Measurements from ENCODE around the gene ZDHHC11.

ZDHHC11 gene

GRCh38 chr5:878125-878524 is 27.3 kb upstream of the ZDHHC11 start:
- no peak for DNase-seq

DNA sequence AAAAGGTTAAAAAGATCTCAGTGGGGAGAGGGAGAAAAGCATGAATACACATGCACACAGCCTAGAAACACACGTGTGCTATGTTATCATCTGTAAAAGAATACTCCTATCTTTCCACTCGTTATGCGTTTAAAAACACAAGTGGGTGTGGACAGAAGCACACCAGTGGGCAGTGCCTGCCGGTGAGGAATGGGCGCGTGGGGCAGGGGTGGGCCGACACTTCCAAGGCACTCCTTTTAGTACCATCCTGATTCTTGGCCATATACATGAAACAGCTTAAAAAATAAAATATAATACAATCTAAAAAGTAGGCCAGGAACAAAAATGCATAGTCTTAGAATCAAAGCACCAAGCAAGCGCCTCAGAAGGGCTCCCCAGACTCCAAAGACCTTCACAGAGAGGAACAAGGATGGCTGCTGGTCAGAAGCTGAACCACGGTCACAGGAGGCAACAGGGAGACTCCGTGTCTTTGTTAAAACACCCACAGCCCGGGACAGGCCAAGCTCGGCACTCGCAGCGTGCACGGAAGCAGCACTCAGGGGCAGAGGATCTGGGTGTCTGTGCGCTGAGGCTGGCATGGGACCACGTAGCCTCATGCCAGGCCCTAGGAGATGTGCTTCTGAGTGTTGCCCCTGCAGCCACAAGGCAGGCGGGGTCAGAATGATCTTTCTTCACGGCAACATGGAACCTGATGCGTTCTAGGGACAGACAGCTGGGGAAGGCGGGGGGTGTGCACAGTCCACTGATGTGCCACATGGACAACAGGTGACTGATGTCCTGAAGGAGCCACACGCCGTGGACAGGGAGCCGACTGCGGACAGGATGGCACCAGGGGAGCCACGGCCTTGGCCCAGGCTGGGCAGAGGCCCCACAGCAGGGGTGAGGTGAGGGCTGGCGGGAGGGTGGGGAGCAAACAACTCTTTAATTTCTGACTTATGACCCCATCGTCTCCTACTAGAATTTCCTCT is 25.9 kb upstream of the ZDHHC11 start:
- DNase-seq = no peak

DNA sequence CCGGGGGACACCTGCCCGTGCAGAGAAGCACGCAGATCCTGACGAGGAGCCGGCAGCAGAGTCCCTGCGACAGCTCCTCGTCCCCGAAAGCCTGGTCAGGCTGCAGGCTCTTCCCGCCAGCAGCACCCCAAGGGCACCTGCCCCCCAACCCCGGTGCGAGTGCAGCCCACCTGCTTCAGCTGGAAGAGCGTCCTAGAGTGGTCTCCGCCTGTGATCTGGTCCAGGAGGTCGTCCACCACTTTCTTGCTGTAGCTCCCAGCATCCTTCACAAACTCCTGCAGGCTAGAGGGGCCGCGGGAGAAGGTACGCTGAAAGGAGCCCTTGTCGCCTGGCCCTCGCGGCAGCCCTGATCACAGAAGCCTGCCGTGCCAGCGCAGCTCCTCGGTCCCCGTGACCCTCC is 25.1 kb upstream of the ZDHHC11 start:
- DNase-seq = no peak

DNA sequence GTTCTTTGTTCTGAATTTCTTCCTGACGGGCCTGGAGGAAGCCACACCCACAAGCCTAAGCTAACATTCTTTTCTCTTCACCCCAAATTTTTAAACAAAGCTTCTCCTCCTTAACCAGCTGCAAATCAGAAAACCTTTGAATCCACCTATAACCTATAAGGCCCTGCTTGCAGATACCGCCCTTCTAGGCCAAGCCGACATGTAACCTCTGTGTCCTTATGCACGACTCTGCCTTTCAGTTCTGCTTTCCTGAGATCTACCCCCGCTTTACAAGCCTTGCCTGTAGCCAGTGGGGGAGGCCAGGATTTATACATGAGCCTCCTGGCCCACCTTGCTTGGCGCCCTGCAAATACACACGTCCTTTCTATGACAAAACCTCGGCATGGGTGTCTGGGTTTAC is 22.5 kb upstream of the ZDHHC11 start:
- DNase-seq = no peak

DNA sequence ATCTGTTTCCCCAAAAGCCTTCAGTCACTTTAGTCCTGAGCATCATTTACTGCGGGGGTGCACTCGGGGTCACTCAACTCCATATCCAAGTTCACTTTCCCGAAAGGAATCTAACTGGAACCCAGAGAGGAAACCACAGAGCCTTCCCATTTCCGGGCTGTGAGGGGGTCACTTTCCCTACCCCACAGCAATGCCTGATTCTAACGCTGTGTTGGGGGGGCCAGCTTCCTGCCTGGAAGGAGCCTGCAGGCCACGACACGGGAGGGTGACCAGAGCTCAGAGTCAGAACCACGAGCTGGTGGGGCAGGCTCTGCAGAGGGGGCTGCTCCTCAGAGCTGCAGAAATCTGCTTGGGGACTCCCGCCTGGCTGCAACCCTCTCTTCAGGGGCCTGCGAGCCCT is 21.5 kb upstream of the ZDHHC11 start:
- DNase-seq = no peak

DNA sequence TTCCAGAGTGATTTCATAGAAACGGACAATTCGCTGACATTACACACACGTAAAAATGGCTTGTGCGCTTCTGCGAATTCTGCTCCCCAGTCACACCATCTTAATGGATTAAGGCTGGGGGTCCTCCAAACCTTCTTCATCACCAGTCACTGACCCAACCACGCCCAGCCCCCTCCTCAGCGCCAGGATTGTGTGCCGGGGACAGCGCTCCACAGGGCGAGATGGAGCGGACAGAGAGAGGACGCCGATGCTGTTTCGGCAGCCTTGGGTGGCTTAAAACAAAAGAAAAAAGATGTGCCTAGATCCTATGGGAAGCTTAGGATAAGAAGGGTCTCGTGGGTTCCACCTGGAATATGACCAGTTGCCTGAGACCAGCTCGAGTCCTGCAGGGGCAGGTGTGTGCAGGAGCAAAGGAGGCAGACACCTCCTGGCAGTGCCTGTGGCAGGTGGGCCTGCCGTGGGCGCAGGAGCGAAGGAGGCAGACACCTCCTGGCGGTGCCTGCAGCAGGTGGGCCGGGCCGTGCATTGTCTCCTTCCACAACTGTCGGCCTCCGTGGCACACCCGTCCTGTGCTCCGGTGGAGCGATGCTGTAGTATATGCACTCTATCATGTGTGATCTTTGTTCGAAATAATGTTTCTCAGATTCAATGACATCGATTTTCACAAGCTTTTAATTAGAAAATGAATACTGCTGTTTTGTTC is 21.0 kb upstream of the ZDHHC11 start:
- DNase-seq = no peak

- DNase-seq = no peak
Observed at GRCh38 chr5:870956-871355, 20.2 kb upstream of the ZDHHC11 start.

GRCh38 chr5:868428-869135 is 17.8 kb upstream of the ZDHHC11 start:
- no peak for DNase-seq

- DNase-seq = no peak
Observed at GRCh38 chr5:867300-867870, 16.6 kb upstream of the ZDHHC11 start.

DNA sequence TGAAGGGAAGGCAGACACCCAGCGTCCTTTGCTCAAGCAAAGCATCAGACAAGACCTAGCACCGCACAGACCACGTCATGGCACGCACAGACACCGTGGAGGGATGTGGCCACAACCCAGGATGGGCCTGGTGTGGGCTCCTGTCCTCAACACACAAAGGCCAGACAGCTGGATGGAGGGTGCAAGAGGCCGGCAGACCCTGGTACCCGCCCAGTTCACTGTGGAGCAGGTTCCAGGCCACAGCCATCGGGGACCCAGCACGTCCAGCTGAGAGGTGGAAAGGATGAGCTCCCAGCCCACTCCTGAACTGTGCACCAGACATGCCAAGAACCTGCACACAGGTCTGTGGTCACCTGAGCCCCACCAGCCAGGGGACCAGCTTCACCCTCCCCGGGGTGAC is 15.0 kb upstream of the ZDHHC11 start:
- DNase-seq = no peak

GRCh38 chr5:865168-865521 is 14.4 kb upstream of the ZDHHC11 start:
- no peak for DNase-seq

DNA sequence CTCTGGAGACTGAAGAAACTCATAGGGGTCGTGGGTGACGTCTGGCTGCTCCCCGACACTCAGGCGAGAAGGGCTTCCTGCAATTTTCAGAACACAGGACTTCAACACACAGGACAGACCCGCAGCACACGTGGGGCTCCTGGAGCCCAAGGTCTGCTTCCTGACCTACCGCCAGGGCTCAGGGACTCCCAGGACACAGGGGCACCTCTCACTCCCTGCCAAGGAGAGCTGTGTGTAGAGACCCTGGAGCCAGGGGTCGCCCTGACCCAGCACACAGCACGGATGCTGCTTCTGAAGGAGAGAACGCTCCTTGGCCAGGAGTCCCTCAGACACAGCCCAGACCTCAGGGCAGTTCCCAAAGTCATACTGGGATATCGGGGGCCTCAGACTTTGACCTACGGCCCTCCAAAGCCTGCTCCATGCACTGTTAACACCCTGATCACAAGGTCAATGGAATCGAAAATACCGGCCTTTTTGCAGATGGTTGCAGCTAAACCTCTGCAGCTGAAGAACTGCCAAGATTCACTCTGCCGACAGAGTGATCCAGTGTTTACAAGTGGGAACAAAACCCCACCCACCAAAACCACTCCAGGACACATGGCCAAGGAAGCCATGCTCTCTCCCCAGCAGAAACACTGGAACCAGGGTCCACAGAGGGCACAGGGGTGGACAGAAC is 13.8 kb upstream of the ZDHHC11 start:
- DNase-seq = no peak

DNA sequence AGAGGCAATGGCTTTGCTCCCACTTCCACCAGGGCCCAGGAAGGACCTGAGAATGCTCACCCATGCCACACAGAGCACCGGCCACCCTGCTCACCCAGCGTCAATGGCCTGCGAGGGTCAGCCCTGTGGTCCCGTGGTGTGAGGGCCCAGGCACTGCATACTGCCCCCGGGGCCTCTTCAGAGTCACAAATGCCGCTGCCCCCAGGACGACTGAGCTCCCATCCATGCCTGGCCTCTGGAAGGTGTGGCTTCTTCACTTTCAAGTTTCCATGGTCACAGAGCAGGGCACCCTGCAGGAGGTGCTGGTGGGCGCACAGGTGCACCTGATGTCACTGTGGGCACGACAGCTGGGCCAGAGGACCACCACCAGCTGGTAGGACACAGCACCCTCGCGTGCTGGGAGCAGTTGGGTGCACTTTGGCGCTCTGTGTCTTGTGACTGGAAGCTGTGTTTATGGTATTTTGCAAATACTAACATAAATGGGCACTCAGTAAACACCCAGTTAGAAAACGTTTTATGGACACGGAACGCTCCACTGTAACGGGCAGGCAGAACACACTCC is 12.5 kb upstream of the ZDHHC11 start:
- DNase-seq = no peak

DNA sequence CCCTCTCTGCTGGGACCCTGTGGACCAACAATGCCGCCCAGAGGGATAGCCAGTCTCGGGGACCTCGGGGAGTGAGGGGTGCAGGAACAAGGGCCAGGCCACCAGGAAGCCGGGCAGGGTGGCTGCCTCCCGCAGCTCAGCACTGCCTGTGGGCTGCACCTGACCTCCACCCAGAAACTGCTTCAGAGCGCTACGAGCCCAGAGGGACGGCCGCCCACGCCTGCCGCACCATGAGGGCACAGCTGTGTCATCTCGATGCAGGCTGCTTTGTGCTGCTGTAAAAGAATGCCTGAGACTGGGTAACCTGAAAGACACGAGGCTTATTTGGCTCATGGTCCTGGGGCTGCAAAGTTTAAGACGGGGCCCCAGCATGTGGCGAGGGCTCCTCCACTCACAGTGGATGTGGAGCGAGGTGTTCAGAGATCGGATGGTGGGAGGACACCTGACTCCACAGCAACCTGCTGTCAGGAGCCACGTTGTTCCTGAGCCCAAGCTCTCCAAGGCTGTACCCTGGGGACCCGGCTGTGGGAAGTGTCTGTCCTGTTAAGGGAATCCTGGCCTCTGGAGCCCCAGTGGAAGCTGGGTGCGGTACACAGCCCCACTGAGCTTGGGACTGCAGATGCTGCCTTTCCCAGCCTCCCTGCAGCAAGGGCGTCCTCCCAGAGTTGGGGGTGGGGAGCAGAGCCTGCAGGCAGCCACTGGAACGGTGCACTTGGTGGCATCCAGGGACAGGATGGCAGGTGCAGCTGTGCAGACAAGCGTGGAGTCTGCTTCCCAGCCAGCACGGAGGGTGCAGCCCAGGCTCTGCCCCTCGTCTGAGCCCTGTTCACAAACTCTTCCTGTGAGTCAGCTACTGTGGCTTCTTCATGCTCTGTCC is 11.8 kb upstream of the ZDHHC11 start:
- DNase-seq = no peak

DNA sequence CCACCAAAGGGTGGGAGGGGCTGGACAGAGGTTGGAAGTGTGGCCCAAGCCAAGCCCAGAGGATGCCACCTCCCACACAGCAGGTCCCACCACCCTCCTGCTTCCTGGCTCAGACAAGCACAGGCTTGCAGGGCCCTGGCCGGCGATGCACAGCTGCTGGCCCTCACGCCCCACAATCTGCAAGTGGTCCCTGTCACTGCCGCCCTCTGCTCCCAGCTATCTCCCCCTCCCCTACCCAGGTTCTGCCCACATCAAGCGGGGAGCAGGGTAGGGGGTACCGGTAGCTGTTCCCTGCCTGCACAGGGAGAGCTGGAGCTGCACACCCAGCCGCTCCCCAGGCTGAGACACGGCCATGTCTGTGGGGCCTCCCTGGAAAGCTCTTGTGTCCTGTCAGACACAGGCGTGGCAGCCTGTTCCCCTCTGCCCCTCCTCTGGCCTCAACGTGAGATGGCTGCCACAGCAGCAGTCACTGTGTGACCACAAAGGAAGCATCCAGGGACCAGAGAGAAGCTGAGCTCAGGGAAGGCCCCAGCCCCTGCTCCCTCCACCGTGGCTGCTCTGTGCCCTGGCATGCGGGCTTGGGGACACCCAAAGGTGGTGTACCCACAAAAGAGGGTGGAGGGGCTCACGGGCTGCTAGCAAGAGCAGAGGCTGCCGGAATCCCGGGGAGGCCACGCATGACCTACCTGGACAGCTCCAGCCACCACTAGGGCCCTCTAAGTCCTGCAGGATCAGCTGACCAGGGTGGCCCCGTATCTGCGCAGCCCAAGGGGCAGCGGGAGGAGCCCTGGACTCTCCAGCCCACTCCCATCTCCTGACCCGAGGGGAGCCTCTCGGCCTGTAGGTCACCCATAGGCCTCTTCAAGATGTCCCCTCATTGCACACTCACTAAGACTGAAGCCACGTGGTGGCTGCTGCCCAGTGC is 10.9 kb upstream of the ZDHHC11 start:
- DNase-seq = no peak

GRCh38 chr5:860506-861150 is 9.8 kb upstream of the ZDHHC11 start:
- no peak for DNase-seq

DNA sequence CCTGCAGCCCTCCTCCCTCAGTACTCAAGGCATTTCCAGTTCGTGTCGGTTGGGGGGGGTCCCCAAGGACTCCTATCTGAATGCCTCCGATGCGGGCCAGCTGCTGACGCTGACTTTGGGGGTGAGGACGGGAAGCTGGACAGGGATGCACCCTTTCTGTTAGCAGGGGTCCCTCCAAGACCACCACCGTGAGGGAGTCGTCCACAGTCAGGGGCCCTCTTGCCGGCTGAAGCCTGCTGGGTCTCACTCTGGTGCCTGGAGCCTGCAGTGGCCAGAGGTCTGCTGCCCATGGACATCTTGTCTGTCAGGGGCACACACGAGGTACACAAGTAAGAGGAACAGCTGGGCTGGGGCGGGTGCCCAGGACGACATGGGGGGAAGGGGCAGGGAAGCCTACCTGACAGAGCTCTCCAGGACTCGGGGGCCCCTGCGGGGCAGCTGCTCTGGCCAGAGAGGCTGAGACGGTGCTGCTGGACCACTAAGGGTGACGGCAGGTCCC is 9.1 kb upstream of the ZDHHC11 start:
- DNase-seq = no peak

GRCh38 chr5:859391-859790 is 8.6 kb upstream of the ZDHHC11 start:
- no peak for DNase-seq

DNA sequence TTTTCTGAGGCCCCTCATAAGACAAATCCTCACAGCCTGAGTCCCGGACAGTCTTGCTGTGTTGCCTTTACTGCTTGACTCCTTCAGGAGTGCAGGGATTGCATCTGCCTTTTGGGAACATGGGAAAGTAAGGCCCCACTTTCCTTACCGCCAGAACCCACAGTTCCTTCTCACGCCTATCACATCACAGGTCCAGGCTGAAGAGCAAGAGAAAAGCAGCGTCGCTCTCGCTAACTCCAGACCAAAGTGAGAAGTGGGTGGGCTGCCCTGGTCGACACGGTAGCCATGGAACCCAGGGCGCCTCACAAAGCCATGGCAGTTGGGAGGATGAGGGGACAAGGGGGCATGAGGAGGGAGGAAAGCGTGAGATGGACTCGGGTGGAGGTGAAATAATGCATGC is 7.9 kb upstream of the ZDHHC11 start:
- DNase-seq = no peak
